ENCODE results near the gene ATF1. TPM values are rescaled to one million over a fixed set of nuclear protein-coding genes. Genes with fewer than 3 reads are reported as not detected.

The ATF1 gene
- total and polyA plus RNA-seq, 10 of the 15 experiments (the other 5 are each of a cell fraction or from before 2014, with no cell fraction given), result 15.4 to 92.0 (median 33.6) TPM

GRCh38 chr12:50745861-50746260 lies 18.0 kb upstream of the ATF1 start (continued):
- TF ChIP-seq ZBTB40 (IDR thresholded peaks at IDR 0.05; ENCODE audit: borderline replicate concordance), result no peak
- TF ChIP-seq BCLAF1 (IDR thresholded peaks at IDR 0.05), result no peak

- Histone ChIP-seq H3K9me3 (replicated peaks; ENCODE audit: control insufficient read depth, insufficient read depth, low read length) (no peaks in the 10 kb centered on the region), H3K9ac (ENCODE audit: control insufficient read depth, insufficient read depth, low read length) (no peak overlapping the region), H3K27ac (ENCODE audit: control insufficient read depth, insufficient read depth) (no peak overlapping the region), H3K4me2 (ENCODE audit: control insufficient read depth, insufficient read depth) (no peak overlapping the region), H3K27me3 (replicated peaks in 1 of 2; ENCODE audit: control insufficient read depth in 2 of 2, insufficient read depth in 2 of 2, low read length in 1 of 2) (no peaks in the 10 kb centered on the region), H2AFZ (ENCODE audit: control insufficient read depth, low read depth, low read length) (no peak overlapping the region), H3K79me2 (ENCODE audit: control insufficient read depth, insufficient read depth, low read length) (no peaks in the 10 kb centered on the region), H3K4me1 (ENCODE audit: control insufficient read depth, insufficient read depth, low read length) (no peaks in the 10 kb centered on the region), H3K36me3 (ENCODE audit: control insufficient read depth in 2 of 2, insufficient read depth in 2 of 2, low read length in 1 of 2) (peaks cover 0 to 17% of the 10 kb centered on the region in 2 experiments; a peak in 3 of 4 replicates), H3K4me3 (no peak overlapping the region), H4K20me1 (ENCODE audit: control insufficient read depth, insufficient read depth) (no peaks in the 10 kb centered on the region)
- CTCF ChIA-PET, result interaction anchor here (1.1 kb wide), 1 partner anchor 12 kb away, joined by 4 read pairs; no protein-coding TSS in a partner anchor
- RAD21 ChIA-PET (ENCODE audit: unreplicated experiment), result no interaction called here
- BruUV-seq (replicated peaks), result no TSS peak
- TF ChIP-seq MYC (IDR thresholded peaks at IDR 0.05; ENCODE audit: insufficient read depth, insufficient read length, insufficient replicate concordance, low read length, severe bottlenecking) (no peak), SIX5 (IDR thresholded peaks at IDR 0.05; ENCODE audit: low read depth, low read length, severe bottlenecking) (no peak), MTA2 (IDR thresholded peaks at IDR 0.05; ENCODE audit: low read depth) (no peak), SUZ12 (IDR thresholded peaks at IDR 0.05; ENCODE audit: unreplicated experiment) (no peak), ETV6 (conservative IDR thresholded peaks at IDR 0.05 in 1 of 2, IDR thresholded peaks at IDR 0.05 in 1 of 2; ENCODE audit: borderline replicate concordance in 1 of 2, low read depth in 1 of 2) (no peak)
- no peak for ATAC-seq
- SMC1A ChIA-PET (ENCODE audit: uncharacterized antibody, unreplicated experiment), result interaction anchor here (1.2 to 1.3 kb wide), 2 partner anchors 12 to 19 kb away, joined by 3 read pairs; no protein-coding TSS in a partner anchor
- in situ Hi-C loops (cut with MboI), result no loop called here
- WGBS (ENCODE audit: insufficient coverage, insufficient replicate concordance, low lambda C conversion rate, missing lambda C conversion rate), result 96% methylated on average over 3 of the region's 3 CpGs
- POLR2A ChIA-PET, result interaction anchor here (0.6 kb wide), 1 partner anchor 245 kb away, joined by 4 read pairs; no protein-coding TSS in a partner anchor
- no peak for FAIRE-seq
- DNase-seq (ENCODE audit: low read depth, low spot score), result no peak
- intact Hi-C loops (cut with micrococcal nuclease; ENCODE audit: unreplicated experiment), result no loop called here
Observed at GRCh38 chr12:50746431-50746830, 17.5 kb upstream of the ATF1 start.

All from GM12878 (cell line).